NAMALWA (cell line): ENCODE data around the gene MESP1.
"Not testable (repeated sequence)": the region's sequence is repeated elsewhere in the genome, so short reads cannot be mapped to it uniquely, and the experiment has no call there.

Experiments used
- DNase-seq: peaks from one replicate; pipeline ENCODE4 v3.0.0-alpha.2; 2015; ENCODE audit warnings: low spot score

The MESP1 gene, protein sequence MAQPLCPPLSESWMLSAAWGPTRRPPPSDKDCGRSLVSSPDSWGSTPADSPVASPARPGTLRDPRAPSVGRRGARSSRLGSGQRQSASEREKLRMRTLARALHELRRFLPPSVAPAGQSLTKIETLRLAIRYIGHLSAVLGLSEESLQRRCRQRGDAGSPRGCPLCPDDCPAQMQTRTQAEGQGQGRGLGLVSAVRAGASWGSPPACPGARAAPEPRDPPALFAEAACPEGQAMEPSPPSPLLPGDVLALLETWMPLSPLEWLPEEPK

GRCh38 chr15:89750560-89751542 is at the start of gene MESP1:
Gene MESP1, minus strand, starts transcription at chr15:89751249. Its CDS starts 18 bp downstream, at chr15:89751231.
- peak; percentile 91 for DNase-seq

DNA sequence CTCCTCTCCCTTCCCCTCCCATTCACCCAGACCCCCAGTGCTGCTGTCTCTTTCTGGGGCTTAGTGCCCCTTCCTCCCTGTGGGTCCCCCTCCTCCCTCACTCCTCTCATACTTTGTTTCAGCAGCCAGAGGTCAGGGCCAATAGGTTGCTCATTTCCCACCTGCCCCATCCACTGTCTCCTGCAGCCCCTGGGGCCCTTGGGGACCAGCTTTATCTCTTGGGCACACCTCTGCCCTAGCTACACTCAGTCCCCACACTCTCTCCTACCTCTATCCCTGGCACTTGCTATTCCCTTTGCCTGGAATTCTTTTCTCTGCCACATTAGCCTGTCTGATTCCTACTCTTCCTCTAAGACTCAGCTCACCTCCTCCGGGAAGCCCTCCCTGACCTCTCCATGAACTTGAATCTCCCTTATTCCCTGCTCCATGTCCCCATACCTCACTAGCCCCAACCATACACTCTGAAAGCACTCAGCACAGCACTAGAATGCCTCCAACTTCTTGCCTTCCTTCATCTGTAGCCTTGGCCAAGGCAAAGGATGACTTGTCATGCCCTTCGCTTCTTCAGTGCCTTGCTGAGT is 49.0 kb upstream of the MESP1 start:
- no peak for DNase-seq

GRCh38 chr15:89799011-89799911 is 48.2 kb upstream of the MESP1 start:
- no peak for DNase-seq

DNA sequence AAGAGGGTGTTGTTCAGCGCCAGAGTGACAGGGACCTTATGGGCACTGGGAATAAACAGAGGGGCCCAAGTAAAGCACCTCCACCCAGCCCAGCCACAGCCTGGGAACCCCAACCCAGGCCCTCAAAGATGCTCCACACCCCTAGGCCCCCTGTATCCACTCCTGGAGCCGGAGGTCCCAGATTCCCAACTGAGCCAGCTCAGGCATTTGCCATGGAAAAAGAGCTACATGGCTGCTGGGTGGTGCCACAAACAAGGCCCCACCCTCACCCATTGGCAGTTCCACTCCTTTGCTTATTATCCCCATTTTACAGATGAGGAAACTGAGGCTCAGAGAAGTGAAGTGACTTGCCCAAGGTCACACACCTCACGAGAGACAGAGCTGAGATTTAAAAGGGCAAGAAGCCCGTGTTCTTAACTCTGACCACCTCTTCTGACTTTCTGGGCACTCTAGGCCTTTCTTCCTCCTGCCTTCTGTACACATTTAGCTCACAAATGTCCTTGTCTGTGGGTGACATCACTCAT is 46.7 kb upstream of the MESP1 start:
- DNase-seq = no peak

- DNase-seq = no peak
These were observed 44.9 kb upstream of the MESP1 start for GRCh38 chr15:89795996-89796395.

GRCh38 chr15:89794627-89795241 is 43.7 kb upstream of the MESP1 start:
- DNase-seq = no peak

GRCh38 chr15:89792106-89792805 is 41.2 kb upstream of the MESP1 start:
- DNase-seq = no peak

- no peak for DNase-seq
These were observed 39.6 kb upstream of the MESP1 start for GRCh38 chr15:89790661-89791060.

DNA sequence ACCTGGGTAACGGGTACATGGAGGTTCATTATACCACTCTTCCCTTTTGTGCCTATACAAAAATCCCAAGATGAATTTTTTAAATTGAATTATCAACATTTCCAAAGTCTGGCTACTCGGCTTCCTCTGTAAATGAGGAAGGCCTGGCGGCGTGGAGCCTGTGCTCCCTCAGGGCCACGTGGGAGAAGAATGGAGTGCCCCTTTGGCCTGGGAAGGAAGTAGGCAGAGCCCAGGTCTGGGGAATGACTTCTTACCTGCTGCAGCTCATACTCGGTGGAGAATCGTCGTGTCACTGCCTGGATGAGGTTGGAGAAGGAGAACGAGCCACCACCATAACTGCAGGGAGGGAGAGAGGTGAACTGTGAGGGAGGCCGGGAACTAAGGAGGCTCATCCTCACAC is 39.2 kb upstream of the MESP1 start:
- no peak for DNase-seq

DNA sequence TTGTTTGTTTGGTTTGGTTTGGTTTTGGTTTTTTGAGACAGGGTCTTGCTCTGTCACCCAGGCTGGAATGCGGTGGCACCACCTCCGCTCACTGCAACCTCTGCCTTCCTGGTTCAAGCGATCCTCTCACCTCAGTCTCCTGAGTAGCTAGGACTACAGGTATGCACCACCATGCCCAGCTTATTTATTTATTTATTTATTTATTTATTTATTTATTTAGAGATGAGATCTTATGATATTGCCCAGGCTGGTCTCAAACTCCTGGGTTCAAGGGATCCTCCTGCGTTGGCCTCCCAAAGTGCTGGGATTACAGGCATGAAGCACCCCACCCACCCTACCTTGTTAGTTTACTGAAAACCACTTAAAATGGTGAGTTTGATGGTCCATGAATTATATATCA is 37.5 kb upstream of the MESP1 start:
- DNase-seq = not testable (repeated sequence)

GRCh38 chr15:89787944-89788343 is 36.9 kb upstream of the MESP1 start:
- DNase-seq = no peak

DNA sequence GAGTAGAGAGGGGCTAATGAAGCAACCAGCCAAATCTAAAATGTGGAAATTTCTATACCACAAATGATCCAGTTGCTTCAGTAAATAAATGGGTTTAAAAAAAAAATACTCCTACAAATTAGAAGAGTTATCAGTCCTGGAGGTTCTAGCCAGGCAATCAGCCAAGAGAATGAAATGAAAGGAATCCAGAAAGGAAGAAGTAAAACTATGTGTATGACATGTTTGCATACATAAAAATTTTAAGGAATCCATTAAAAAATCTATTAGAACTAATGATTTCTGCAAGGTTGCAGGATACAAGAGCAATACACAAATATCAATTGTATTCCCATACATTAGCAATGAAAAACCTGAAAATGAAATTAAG is 34.7 kb upstream of the MESP1 start:
- no peak for DNase-seq

DNA sequence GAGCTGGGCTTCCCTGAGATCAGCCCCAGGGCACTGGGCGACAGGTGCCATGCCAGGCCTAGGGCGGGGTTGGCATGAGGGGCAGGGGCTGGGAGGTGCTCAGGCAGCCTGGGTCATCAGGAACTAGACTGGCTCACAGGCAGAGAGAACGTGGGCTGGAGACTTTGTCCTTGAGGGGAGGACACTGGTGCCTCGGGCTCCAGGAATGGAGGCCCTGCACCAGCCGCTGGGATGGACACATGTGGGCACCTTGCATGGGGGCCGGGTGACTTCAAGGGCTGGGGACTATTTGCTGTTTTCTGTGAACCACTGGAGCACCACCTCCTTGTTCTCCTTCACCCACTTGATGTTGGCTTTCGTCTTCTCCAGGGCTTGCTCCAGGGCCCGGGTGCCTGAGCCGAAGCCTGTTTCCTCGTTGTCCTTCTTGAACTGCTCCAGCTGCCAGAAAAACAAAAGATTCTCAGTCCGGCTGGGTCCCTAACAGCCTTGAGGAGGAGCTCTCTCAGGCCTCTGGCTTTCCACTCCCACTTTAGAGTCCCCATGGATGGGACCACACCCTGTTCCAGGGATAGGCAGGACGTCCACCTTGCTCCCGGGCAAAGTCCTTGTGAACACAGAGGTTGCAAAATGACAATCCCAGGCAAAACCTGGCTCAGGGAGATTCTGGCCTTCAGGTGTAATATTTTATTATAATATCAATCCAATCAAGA is 34.2 kb upstream of the MESP1 start:
- no peak for DNase-seq

DNA sequence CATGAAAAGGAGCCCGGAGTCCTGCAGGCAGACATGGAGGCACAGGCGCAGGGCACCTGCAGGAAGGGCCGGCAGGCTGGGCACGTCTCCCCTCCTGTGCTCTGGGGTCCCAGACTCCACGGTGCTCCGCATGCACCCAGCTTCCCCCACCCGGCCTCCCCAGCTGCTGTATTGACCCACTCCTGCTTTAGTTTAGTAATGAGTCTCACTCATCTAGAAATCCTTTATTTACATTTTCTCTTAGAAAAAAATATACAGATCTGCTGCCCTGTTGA is 33.6 kb upstream of the MESP1 start:
- DNase-seq = no peak

- no peak for DNase-seq
These were observed 33.0 kb upstream of the MESP1 start for GRCh38 chr15:89783861-89784685.

DNA sequence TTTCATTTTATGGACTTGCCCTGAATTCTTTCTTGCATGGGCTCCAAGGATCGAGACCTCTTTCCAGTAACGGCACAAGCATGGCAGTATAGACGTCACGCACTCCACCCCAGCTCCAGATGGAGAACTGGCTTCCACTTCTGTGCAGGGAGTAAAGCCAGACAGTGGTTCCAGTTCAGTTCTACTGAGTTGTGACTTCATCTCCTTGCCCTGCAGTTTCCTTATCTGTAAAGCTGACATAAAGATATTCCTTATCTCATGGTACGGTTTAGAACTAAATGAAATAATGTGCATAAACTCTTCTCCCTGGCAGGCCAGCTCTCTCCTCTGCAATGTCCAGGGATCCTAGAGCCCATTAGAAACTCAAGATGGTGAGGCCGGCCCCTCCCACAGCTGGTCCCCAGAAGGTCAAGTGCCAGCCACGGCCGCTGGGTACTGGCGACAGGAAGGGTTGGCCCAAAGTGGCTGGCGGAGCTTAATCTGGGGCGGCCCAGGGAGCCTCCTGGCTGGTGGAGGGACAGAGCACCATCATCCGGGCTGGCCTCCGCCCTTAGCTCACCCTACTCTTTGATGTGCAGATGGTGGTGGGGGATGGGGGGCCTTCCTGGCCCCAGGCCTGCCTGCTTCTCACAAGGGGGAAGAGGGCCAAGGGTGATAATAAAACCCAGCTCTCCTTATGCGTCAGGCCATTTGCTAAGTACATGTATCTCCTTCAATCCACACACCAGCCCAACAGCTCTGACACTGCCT is 32.2 kb upstream of the MESP1 start:
- DNase-seq = no peak

GRCh38 chr15:89782619-89782950 is 31.5 kb upstream of the MESP1 start:
- not testable (repeated sequence) for DNase-seq

- no peak for DNase-seq
These were observed 31.0 kb upstream of the MESP1 start for GRCh38 chr15:89781891-89782618.
